Vein endothelial cell (primary cell): Measurements from ENCODE around the gene RGS6. TPM values are rescaled to one million over a fixed set of nuclear protein-coding genes. Genes with fewer than 3 reads are reported as not detected.

Experiments used
- small RNA-seq: library from RNA; depleted of rRNA; stranded (forward); fragments of <200 nt; gene quantifications from one replicate; pipeline ENCODE3, GENCODE V24; 2012
- total RNA-seq: library from RNA; depleted of rRNA; stranded (reverse); fragments of >200 nt; gene quantifications from 2 replicates; pipeline ENCODE4 v1.2.3, GENCODE V29; 2012

Gene RGS6
- total RNA-seq = not detected in 2 replicates

GRCh38 chr14:71932229-71932981, at the start of gene RGS6:
TSS of gene RGS6 (plus strand) at chr14:71932429.

Small RNA genes within 50 kb of the gene (small RNA-seq; reads per million reads assigned to genes)
- gene MIR7843 (not detected), gene RF00019 (not detected)
